Measurements from ENCODE around the gene NXNL1.
A peak's percentile ranks its signal among the peaks of the same experiment; 100 is the strongest.

Gene NXNL1

GRCh38 chr19:17418710-17419109 is 42.0 kb downstream of the NXNL1 start:
- no peaks in the 10 kb centered on the region for H3K27me3 ChIP-seq (ENCODE audit: insufficient read depth, low read length)
- H2BK12ac ChIP-seq (ENCODE audit: low read length), result peak overlapping the region; percentile 15
- no peak overlapping the region for H4K91ac ChIP-seq (ENCODE audit: low read depth, low read length)
- H2AFZ ChIP-seq (ENCODE audit: insufficient read depth, low read length, poor library complexity), result no peak overlapping the region
- no peak overlapping the region for H4K12ac ChIP-seq (ENCODE audit: low read depth, low read length)
- H3K4ac ChIP-seq (ENCODE audit: low read depth, low read length), result no peak overlapping the region
- peak; percentile 60 to 90 for DNase-seq
- no peak overlapping the region for H3K9ac ChIP-seq (ENCODE audit: low read length)
- peaks cover 10% of the 10 kb centered on the region for H3K79me1 ChIP-seq (ENCODE audit: low read length)
- H2AK5ac ChIP-seq (ENCODE audit: low read length), result no peak overlapping the region
- no peak overlapping the region for H3K4me3 ChIP-seq (ENCODE audit: low read depth, low read length)
- H3K79me2 ChIP-seq (ENCODE audit: control insufficient read depth, insufficient read depth, low read length, poor library complexity), result peaks cover 6% of the 10 kb centered on the region
- H2BK5ac ChIP-seq (ENCODE audit: low read depth, low read length, poor library complexity), result no peak overlapping the region
- peaks cover 11 to 12% of the 10 kb centered on the region in 2 experiments for H3K4me1 ChIP-seq (ENCODE audit: control insufficient read depth in 1 of 2, insufficient read depth in 2 of 2, low read length in 2 of 2)
- no peak overlapping the region for H3K23ac ChIP-seq (ENCODE audit: low read length)
- no peak overlapping the region for H2BK120ac ChIP-seq (ENCODE audit: insufficient read depth, low read length, poor library complexity)
- no peak overlapping the region for H3K27ac ChIP-seq (ENCODE audit: low read depth, low read length)
- no peak overlapping the region for H4K8ac ChIP-seq (ENCODE audit: low read depth, low read length)
- peaks cover 2% of the 10 kb centered on the region in 2 experiments for H3K36me3 ChIP-seq (ENCODE audit: control insufficient read depth in 1 of 2, insufficient read depth in 2 of 2, low read length in 2 of 2)
- no peak overlapping the region for H3K14ac ChIP-seq (ENCODE audit: low read length)
- H3K18ac ChIP-seq (ENCODE audit: low read length), result no peak overlapping the region
- no peak overlapping the region for H3K4me2 ChIP-seq (ENCODE audit: low read length)
- no peaks in the 10 kb centered on the region for H3K9me3 ChIP-seq (ENCODE audit: insufficient read depth, low read depth, low read length)
- WGBS (ENCODE audit: extremely low coverage, insufficient coverage, insufficient read length), result no CpG with 5 or more reads among the region's 3 CpGs

GRCh38 chr19:17415121-17415520 is 45.6 kb downstream of the NXNL1 start:
- Histone ChIP-seq H2AFZ (ENCODE audit: insufficient read depth, low read length, poor library complexity) (no peak overlapping the region), H4K8ac (ENCODE audit: low read depth, low read length) (no peak overlapping the region), H3K27ac (ENCODE audit: low read depth, low read length) (no peak overlapping the region), H4K91ac (ENCODE audit: low read depth, low read length) (no peak overlapping the region), H3K9ac (ENCODE audit: low read length) (no peak overlapping the region), H3K4ac (ENCODE audit: low read depth, low read length) (no peak overlapping the region), H3K18ac (ENCODE audit: low read length) (no peak overlapping the region), H3K27me3 (ENCODE audit: insufficient read depth, low read length) (no peaks in the 10 kb centered on the region), H3K23ac (ENCODE audit: low read length) (no peak overlapping the region), H3K79me2 (ENCODE audit: control insufficient read depth, insufficient read depth, low read length, poor library complexity) (peaks cover 2% of the 10 kb centered on the region), H3K4me3 (ENCODE audit: low read depth, low read length) (no peak overlapping the region), H2BK120ac (ENCODE audit: insufficient read depth, low read length, poor library complexity) (no peak overlapping the region), H3K36me3 (ENCODE audit: control insufficient read depth in 1 of 2, insufficient read depth in 2 of 2, low read length in 2 of 2) (no peaks in the 10 kb centered on the region), H4K12ac (ENCODE audit: low read depth, low read length) (no peak overlapping the region), H3K9me3 (ENCODE audit: insufficient read depth, low read depth, low read length) (no peaks in the 10 kb centered on the region), H3K4me2 (ENCODE audit: low read length) (no peak overlapping the region), H3K79me1 (ENCODE audit: low read length) (peaks cover 7% of the 10 kb centered on the region), H2BK5ac (ENCODE audit: low read depth, low read length, poor library complexity) (no peak overlapping the region), H2AK5ac (ENCODE audit: low read length) (no peak overlapping the region), H2BK12ac (ENCODE audit: low read length) (no peak overlapping the region), H3K14ac (ENCODE audit: low read length) (no peak overlapping the region), H3K4me1 (ENCODE audit: control insufficient read depth in 1 of 2, insufficient read depth in 2 of 2, low read length in 2 of 2) (peaks cover 16 to 18% of the 10 kb centered on the region in 2 experiments)
- no CpG with 5 or more reads among the region's 6 CpGs for WGBS (ENCODE audit: extremely low coverage, insufficient coverage, insufficient read length)
- DNase-seq, result no peak

- no peak for DNase-seq
- WGBS (ENCODE audit: extremely low coverage, insufficient coverage, insufficient read length), result no CpG with 5 or more reads among the region's 8 CpGs
- H3K27me3 ChIP-seq (ENCODE audit: insufficient read depth, low read length), result no peaks in the 10 kb centered on the region
Measured at GRCh38 chr19:17414097-17414496, 46.6 kb downstream of the NXNL1 start.

GRCh38 chr19:17411801-17412200 is 48.9 kb downstream of the NXNL1 start:
- Histone ChIP-seq H4K8ac (ENCODE audit: low read depth, low read length) (no peak overlapping the region), H2BK5ac (ENCODE audit: low read depth, low read length, poor library complexity) (no peak overlapping the region), H3K9me3 (ENCODE audit: insufficient read depth, low read depth, low read length) (no peaks in the 10 kb centered on the region), H3K36me3 (ENCODE audit: control insufficient read depth in 1 of 2, insufficient read depth in 2 of 2, low read length in 2 of 2) (no peaks in the 10 kb centered on the region), H2BK120ac (ENCODE audit: insufficient read depth, low read length, poor library complexity) (no peak overlapping the region), H3K27me3 (ENCODE audit: insufficient read depth, low read length) (no peaks in the 10 kb centered on the region), H4K91ac (ENCODE audit: low read depth, low read length) (peak overlapping the region; percentile 46), H2BK12ac (ENCODE audit: low read length) (peak overlapping the region; percentile 4), H3K23ac (ENCODE audit: low read length) (no peak overlapping the region), H3K4me3 (ENCODE audit: low read depth, low read length) (no peak overlapping the region), H3K9ac (ENCODE audit: low read length) (no peak overlapping the region), H4K12ac (ENCODE audit: low read depth, low read length) (no peak overlapping the region), H3K79me2 (ENCODE audit: control insufficient read depth, insufficient read depth, low read length, poor library complexity) (no peaks in the 10 kb centered on the region), H3K14ac (ENCODE audit: low read length) (no peak overlapping the region), H3K18ac (ENCODE audit: low read length) (no peak overlapping the region), H3K4me2 (ENCODE audit: low read length) (no peak overlapping the region), H2AFZ (ENCODE audit: insufficient read depth, low read length, poor library complexity) (no peak overlapping the region), H3K79me1 (ENCODE audit: low read length) (peaks cover 3% of the 10 kb centered on the region), H2AK5ac (ENCODE audit: low read length) (no peak overlapping the region), H3K4me1 (ENCODE audit: control insufficient read depth in 1 of 2, insufficient read depth in 2 of 2, low read length in 2 of 2) (peaks cover 16 to 17% of the 10 kb centered on the region in 2 experiments), H3K4ac (ENCODE audit: low read depth, low read length) (no peak overlapping the region), H3K27ac (ENCODE audit: low read depth, low read length) (no peak overlapping the region)
- DNase-seq, result no peak
- WGBS (ENCODE audit: extremely low coverage, insufficient coverage, insufficient read length), result no CpG with 5 or more reads among the region's 11 CpGs

More at GRCh38 chr19:17414097-17414496, 46.6 kb downstream of the NXNL1 start:
- H3K9ac ChIP-seq (ENCODE audit: low read length), result no peak overlapping the region
- no peak overlapping the region for H2AFZ ChIP-seq (ENCODE audit: insufficient read depth, low read length, poor library complexity)
- no peak overlapping the region for H2AK5ac ChIP-seq (ENCODE audit: low read length)
- no peak overlapping the region for H2BK5ac ChIP-seq (ENCODE audit: low read depth, low read length, poor library complexity)
- no peak overlapping the region for H3K27ac ChIP-seq (ENCODE audit: low read depth, low read length)
- H3K4me3 ChIP-seq (ENCODE audit: low read depth, low read length), result no peak overlapping the region
- no peak overlapping the region for H3K4me2 ChIP-seq (ENCODE audit: low read length)
- no peak overlapping the region for H3K4ac ChIP-seq (ENCODE audit: low read depth, low read length)
- no peak overlapping the region for H2BK120ac ChIP-seq (ENCODE audit: insufficient read depth, low read length, poor library complexity)
- H3K4me1 ChIP-seq (ENCODE audit: control insufficient read depth in 1 of 2, insufficient read depth in 2 of 2, low read length in 2 of 2), result peaks cover 15 to 17% of the 10 kb centered on the region in 2 experiments
- no peak overlapping the region for H4K8ac ChIP-seq (ENCODE audit: low read depth, low read length)
- H3K79me1 ChIP-seq (ENCODE audit: low read length), result peaks cover 4% of the 10 kb centered on the region
- H3K79me2 ChIP-seq (ENCODE audit: control insufficient read depth, insufficient read depth, low read length, poor library complexity), result no peaks in the 10 kb centered on the region
- H4K12ac ChIP-seq (ENCODE audit: low read depth, low read length), result no peak overlapping the region
- no peak overlapping the region for H3K23ac ChIP-seq (ENCODE audit: low read length)
- no peak overlapping the region for H2BK12ac ChIP-seq (ENCODE audit: low read length)
- H3K14ac ChIP-seq (ENCODE audit: low read length), result no peak overlapping the region
- H4K91ac ChIP-seq (ENCODE audit: low read depth, low read length), result no peak overlapping the region
- H3K36me3 ChIP-seq (ENCODE audit: control insufficient read depth in 1 of 2, insufficient read depth in 2 of 2, low read length in 2 of 2), result no peaks in the 10 kb centered on the region
- no peaks in the 10 kb centered on the region for H3K9me3 ChIP-seq (ENCODE audit: insufficient read depth, low read depth, low read length)
- H3K18ac ChIP-seq (ENCODE audit: low read length), result no peak overlapping the region

Data from trophoblast cell (in vitro differentiated cells and primary cell).